Neural cell (in vitro differentiated cells): ENCODE measurements around the gene TCP11. TPM values are rescaled to one million over a fixed set of nuclear protein-coding genes. Genes with fewer than 3 reads are reported as not detected.

Experiments used
- H2AFZ ChIP-seq: fragments of 200-600, 300-800 bp; sonication (generic), shearing (Covaris generic); 2 replicates; pipeline ENCODE4 v1.6.0; 2014; ENCODE audit warnings: low read depth, mild to moderate bottlenecking, antibody characterized with exemption, low read length, moderate library complexity
- H3F3A ChIP-seq: fragments of 200-600 bp; shearing (Covaris generic); 2 replicates; pipeline ENCODE4 v1.6.1; 2016; ENCODE audit warnings: mild to moderate bottlenecking, moderate library complexity, mixed read lengths, antibody characterized with exemption, low read length; ENCODE audit not compliant: insufficient read depth, poor library complexity, severe bottlenecking
- H3K27ac ChIP-seq: fragments of 200-600, 300-800 bp; sonication (generic), shearing (Covaris generic); 2 replicates; pipeline ENCODE4 v1.5.1; 2014; ENCODE audit warnings: mild to moderate bottlenecking, low read length, moderate library complexity
- H3K27me3 ChIP-seq: fragments of 300-800, 200-600 bp; sonication (generic), shearing (Covaris generic); 2 replicates; pipeline ENCODE4 v1.6.0; 2014; ENCODE audit warnings: mild to moderate bottlenecking, low read depth, low read length, moderate library complexity; ENCODE audit not compliant: insufficient read depth
- H3K36me3 ChIP-seq: fragments of 300-800, 200-600 bp; sonication (generic), shearing (Covaris generic); 2 replicates; pipeline ENCODE4 v1.5.1; 2014; ENCODE audit warnings: mild to moderate bottlenecking, antibody characterized with exemption, low read length, moderate library complexity; ENCODE audit not compliant: insufficient read depth
- H3K4me2 ChIP-seq: fragments of 300-800, 200-600 bp; sonication (generic), shearing (Covaris generic); 2 replicates; pipeline ENCODE4 v1.6.0; 2014; ENCODE audit warnings: mild to moderate bottlenecking, low read length
- H3K4me3 ChIP-seq: fragments of 300-800, 200-600 bp; sonication (generic), shearing (Covaris generic); 2 replicates; pipeline ENCODE4 v1.5.1; 2014; ENCODE audit warnings: mild to moderate bottlenecking, low read length, moderate library complexity
- H3K79me2 ChIP-seq: fragments of 200-600 bp; shearing (Covaris generic); replicated peaks from 2 replicates; pipeline ENCODE4 v1.6.0; 2014; ENCODE audit warnings: mild to moderate bottlenecking, low read length, moderate library complexity; ENCODE audit not compliant: insufficient read depth
- H3K9ac ChIP-seq: fragments of 300-800, 200-600 bp; sonication (generic), shearing (Covaris generic); 2 replicates; pipeline ENCODE4 v1.6.1; 2016; ENCODE audit warnings: mild to moderate bottlenecking, low read length, mixed read lengths
- H3K9me2 ChIP-seq: fragments of 200-600 bp; shearing (Covaris generic); 2 replicates; pipeline ENCODE4 v1.6.1; 2016; ENCODE audit warnings: mild to moderate bottlenecking, low read length, mixed read lengths; ENCODE audit not compliant: insufficient read depth
- H3K9me3 ChIP-seq: fragments of 200-600, 300-800 bp; sonication (generic), shearing (Covaris generic); 2 replicates; pipeline ENCODE4 v1.6.1; 2016; ENCODE audit warnings: mild to moderate bottlenecking, mixed run types, low read length, moderate library complexity, mixed read lengths
- H4K20me1 ChIP-seq: fragments of 200-600 bp; shearing (Covaris generic); 2 replicates; pipeline ENCODE4 v1.6.1; 2016; ENCODE audit warnings: mild to moderate bottlenecking, mixed run types; ENCODE audit not compliant: insufficient read depth
- CTCF ChIP-seq: fragments of 450-650 bp; IDR thresholded peaks from 2 replicates; pipeline ENCODE4 v1.5.1; 2014; ENCODE audit warnings: antibody characterized with exemption, mild to moderate bottlenecking, moderate library complexity; ENCODE audit not compliant: poor library complexity, severe bottlenecking
- EP300 ChIP-seq: fragments of 450-650 bp; conservative IDR thresholded peaks from 2 replicates; pipeline ENCODE4 v1.6.1; 2014; ENCODE audit warnings: antibody characterized with exemption, mild to moderate bottlenecking, moderate library complexity; ENCODE audit not compliant: poor library complexity, severe bottlenecking
- EZH2 ChIP-seq: fragments of 200-600, 300-800 bp; shearing (Covaris generic), sonication (generic); IDR thresholded peaks from 2 replicates; pipeline ENCODE4 v1.6.1; 2014; ENCODE audit warnings: antibody characterized with exemption, low read length, borderline replicate concordance, mild to moderate bottlenecking; ENCODE audit not compliant: insufficient read depth, poor library complexity, severe bottlenecking
- MXI1 ChIP-seq: fragments of 450-650 bp; conservative IDR thresholded peaks from 2 replicates; pipeline ENCODE4 v1.6.1; 2014; ENCODE audit warnings: antibody characterized with exemption, mild to moderate bottlenecking; ENCODE audit not compliant: poor library complexity, severe bottlenecking
- POLR2AphosphoS5 ChIP-seq: IDR thresholded peaks from 2 replicates; pipeline ENCODE4 v1.6.1; 2012
- RAD21 ChIP-seq: fragments of 450-650 bp; conservative IDR thresholded peaks from 2 replicates; pipeline ENCODE4 v1.6.1; 2014; ENCODE audit warnings: antibody characterized with exemption, mild to moderate bottlenecking, moderate library complexity
- REST ChIP-seq: IDR thresholded peaks from 2 replicates; pipeline ENCODE4 v1.6.1; 2012; ENCODE audit warnings: borderline replicate concordance
- SMC3 ChIP-seq: fragments of 450-650 bp; conservative IDR thresholded peaks from 2 replicates; pipeline ENCODE4 v1.6.1; 2014; ENCODE audit warnings: antibody characterized with exemption, mild to moderate bottlenecking, moderate library complexity; ENCODE audit not compliant: poor library complexity
- TAF1 ChIP-seq: IDR thresholded peaks from 2 replicates; pipeline ENCODE4 v1.6.1; 2012; ENCODE audit warnings: low read depth
- polyA plus RNA-seq: library from polyadenylated mRNA; depleted of rRNA; stranded (reverse); fragments of >200 nt; gene quantifications from 2 replicates; pipeline ENCODE4 v1.2.3, GENCODE V29; 2014

TCP11 gene
- polyA plus RNA-seq, 1 donor from 2014 or later: not detected

GRCh38 chr6:35105078-35105477 is 36.1 kb downstream of the TCP11 start:
- Histone ChIP-seq H3K9me3 (no peaks in the 10 kb centered on the region), H3K9me2 (no peaks in the 10 kb centered on the region), H3K4me2 (no peak overlapping the region), H4K20me1 (no peaks in the 10 kb centered on the region), H3F3A (no peaks in the 10 kb centered on the region), H3K79me2 (no peaks in the 10 kb centered on the region), H3K4me3 (no peak overlapping the region), H3K9ac (no peak overlapping the region), H3K27me3 (no peaks in the 10 kb centered on the region), H2AFZ (no peak overlapping the region), H3K36me3 (no peaks in the 10 kb centered on the region), H3K27ac (no peak overlapping the region)
- no peak for TF ChIP-seq CTCF
- no peak for TF ChIP-seq TAF1
- no peak for TF ChIP-seq REST
- TF ChIP-seq EZH2: no peak

- Histone ChIP-seq H3K4me3 (no peak overlapping the region), H3K4me2 (no peak overlapping the region), H3K9ac (no peak overlapping the region), H4K20me1 (no peaks in the 10 kb centered on the region), H3K9me3 (no peaks in the 10 kb centered on the region), H2AFZ (no peak overlapping the region), H3K36me3 (no peaks in the 10 kb centered on the region), H3K27me3 (no peaks in the 10 kb centered on the region), H3K79me2 (no peaks in the 10 kb centered on the region), H3K27ac (no peak overlapping the region), H3F3A (no peaks in the 10 kb centered on the region), H3K9me2 (no peaks in the 10 kb centered on the region)
- TF ChIP-seq EZH2 (no peak), RAD21 (no peak), POLR2AphosphoS5 (no peak), CTCF (no peak), SMC3 (no peak), EP300 (no peak), REST (no peak), TAF1 (no peak), MXI1 (no peak)
Observed at GRCh38 chr6:35099116-35099515, 42.0 kb downstream of the TCP11 start.
